BLaER1 treated with 17β-estradiol and CSF1 and Interleukin-3, amounts not matched to agents 10 nM and 100 nM (cell line): Measurements from ENCODE around the gene NUP188.

Experiments used
- H3K27ac ChIP-seq, 11 experiments: shearing (Covaris generic); formaldehyde crosslinking; 2 replicates each; pipeline ENCODE4 v1.8.1; 2022
- H3K27me3 ChIP-seq, 11 experiments: shearing (Covaris generic); formaldehyde crosslinking; 2 replicates each; pipeline ENCODE4 v1.8.1; 2022
- H3K36me3 ChIP-seq, 11 experiments: shearing (Covaris generic); formaldehyde crosslinking; 2 replicates each; pipeline ENCODE4 v1.8.1; 2022
- H3K4me1 ChIP-seq, 10 experiments: shearing (Covaris generic); formaldehyde crosslinking; 2 replicates each; pipeline ENCODE4 v1.8.1; 2022
- H3K4me2 ChIP-seq, 11 experiments: shearing (Covaris generic); formaldehyde crosslinking; 2 replicates each; pipeline ENCODE4 v1.8.1; 2022
- H3K4me3 ChIP-seq, 10 experiments: shearing (Covaris generic); formaldehyde crosslinking; 2 replicates each; pipeline ENCODE4 v1.8.1; 2022
- H3K9ac ChIP-seq, 11 experiments: shearing (Covaris generic); formaldehyde crosslinking; 2 replicates each; pipeline ENCODE4 v1.8.1; 2022
- H3K9me3 ChIP-seq, 11 experiments: shearing (Covaris generic); formaldehyde crosslinking; replicated peaks in 1 of 11; 2 replicates each; pipeline ENCODE4 v1.8.1; 2022
- H4K20me1 ChIP-seq, 11 experiments: shearing (Covaris generic); formaldehyde crosslinking; 2 replicates each; pipeline ENCODE4 v1.8.1; 2022
- Cebpa-rat ChIP-seq, 11 experiments: shearing (Covaris generic); IDR thresholded peaks; 2 replicates each; pipeline ENCODE4 v1.8.1; 2022

Gene NUP188

DNA sequence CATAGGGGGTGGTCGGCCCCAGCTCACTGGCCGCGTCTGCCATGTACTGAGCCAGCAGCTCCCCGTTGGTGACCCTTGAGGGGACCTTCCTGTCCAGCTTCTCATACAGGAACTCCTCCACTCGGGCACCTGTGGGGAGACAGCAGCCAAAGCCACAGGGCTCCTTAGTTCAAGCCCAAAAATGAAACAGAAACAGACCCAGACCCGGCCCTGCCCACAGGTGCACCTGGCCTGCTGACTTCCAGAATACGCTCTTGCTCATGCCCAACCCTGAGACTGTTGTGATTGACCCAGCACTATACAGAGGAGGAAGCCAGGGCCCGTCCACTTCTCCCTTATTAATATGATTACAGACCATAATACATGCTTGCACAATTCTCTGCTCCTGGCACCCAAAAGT, 73.6 kb downstream of the NUP188 start:
- Histone ChIP-seq H3K4me2 (peak overlapping the region; percentile 44 to 84 (median 69)), H3K27me3 (no peaks in the 10 kb centered on the region), H3K27ac (peak overlapping the region in 9 of 11 experiments; percentile 17 to 72 (median 62); a peak in 17 of 22 replicates), H3K4me3 (no peak overlapping the region), H3K36me3 (peaks cover 0 to 33% (median 10%) of the 10 kb centered on the region in 11 experiments; a peak in 15 of 22 replicates), H3K9me3 (no peaks in the 10 kb centered on the region), H3K9ac (peak overlapping the region in 10 of 11 experiments; percentile 26 to 65 (median 46); a peak in 13 of 22 replicates), H4K20me1 (peaks cover 0 to 24% (median 8%) of the 10 kb centered on the region in 11 experiments; a peak in 11 of 22 replicates), H3K4me1 (peaks cover 34 to 62% (median 55%) of the 10 kb centered on the region in 10 experiments)
- TF ChIP-seq Cebpa-rat (IDR thresholded peaks at IDR 0.05), result no peak

GRCh38 chr9:129022037-129022436, 74.5 kb downstream of the NUP188 start:
- no peak for TF ChIP-seq Cebpa-rat (IDR thresholded peaks at IDR 0.05)
- H3K27ac ChIP-seq, result peak overlapping the region in 2 of 11 experiments; percentile 6 to 27; a peak in 2 of 22 replicates
- H3K4me3 ChIP-seq, result no peak overlapping the region
- H3K4me2 ChIP-seq, result peak overlapping the region in 6 of 11 experiments; percentile 7 to 30 (median 12); a peak in 6 of 22 replicates
- no peaks in the 10 kb centered on the region for H3K27me3 ChIP-seq
- H3K36me3 ChIP-seq, result peaks cover 0 to 25% (median 9%) of the 10 kb centered on the region in 11 experiments; a peak in 15 of 22 replicates
- H3K9me3 ChIP-seq, result no peaks in the 10 kb centered on the region
- H3K9ac ChIP-seq, result no peak overlapping the region; a peak in 1 of 22 replicates
- H3K4me1 ChIP-seq, result peaks cover 43 to 70% (median 64%) of the 10 kb centered on the region in 10 experiments
- peaks cover 0 to 26% (median 14%) of the 10 kb centered on the region in 11 experiments; a peak in 11 of 22 replicates for H4K20me1 ChIP-seq

GRCh38 chr9:129023036-129023907, 75.8 kb downstream of the NUP188 start:
- H3K9me3 ChIP-seq, result no peaks in the 10 kb centered on the region
- H3K27me3 ChIP-seq, result no peaks in the 10 kb centered on the region
- H3K4me2 ChIP-seq, result peak overlapping the region; percentile 14 to 51 (median 33); a peak in 17 of 22 replicates
- no peak for TF ChIP-seq Cebpa-rat (IDR thresholded peaks at IDR 0.05)
- peaks cover 0 to 28% (median 14%) of the 10 kb centered on the region in 11 experiments; a peak in 12 of 22 replicates for H4K20me1 ChIP-seq
- peaks cover 0 to 16% (median 8%) of the 10 kb centered on the region in 11 experiments; a peak in 13 of 22 replicates for H3K36me3 ChIP-seq
- H3K27ac ChIP-seq, result peak overlapping the region in 4 of 11 experiments; percentile 4 to 41 (median 20); a peak in 3 of 22 replicates
- peak overlapping the region in 7 of 11 experiments; percentile 0 to 40 (median 12); a peak in 5 of 22 replicates for H3K9ac ChIP-seq
- H3K4me1 ChIP-seq, result peaks cover 48 to 74% (median 71%) of the 10 kb centered on the region in 10 experiments
- no peak overlapping the region for H3K4me3 ChIP-seq

GRCh38 chr9:129023908-129024233, 76.4 kb downstream of the NUP188 start:
- Histone ChIP-seq H3K36me3 (peaks cover 0 to 14% (median 6%) of the 10 kb centered on the region in 11 experiments; a peak in 11 of 22 replicates), H3K27me3 (no peaks in the 10 kb centered on the region), H3K4me2 (peak overlapping the region in 10 of 11 experiments; percentile 14 to 51 (median 30); a peak in 11 of 22 replicates), H4K20me1 (peaks cover 0 to 28% (median 14%) of the 10 kb centered on the region in 11 experiments; a peak in 12 of 22 replicates), H3K9ac (no peak overlapping the region), H3K27ac (no peak overlapping the region), H3K4me1 (peaks cover 52 to 79% (median 75%) of the 10 kb centered on the region in 10 experiments), H3K4me3 (no peak overlapping the region), H3K9me3 (no peaks in the 10 kb centered on the region)
- TF ChIP-seq Cebpa-rat (IDR thresholded peaks at IDR 0.05), result no peak

- H3K4me1 ChIP-seq, result peaks cover 54 to 80% (median 72%) of the 10 kb centered on the region in 10 experiments
- H3K27ac ChIP-seq, result peak overlapping the region in 1 of 11 experiments; percentile 80; a peak in 1 of 22 replicates
Observed at GRCh38 chr9:129026442-129027223, 79.1 kb downstream of the NUP188 start.

DNA sequence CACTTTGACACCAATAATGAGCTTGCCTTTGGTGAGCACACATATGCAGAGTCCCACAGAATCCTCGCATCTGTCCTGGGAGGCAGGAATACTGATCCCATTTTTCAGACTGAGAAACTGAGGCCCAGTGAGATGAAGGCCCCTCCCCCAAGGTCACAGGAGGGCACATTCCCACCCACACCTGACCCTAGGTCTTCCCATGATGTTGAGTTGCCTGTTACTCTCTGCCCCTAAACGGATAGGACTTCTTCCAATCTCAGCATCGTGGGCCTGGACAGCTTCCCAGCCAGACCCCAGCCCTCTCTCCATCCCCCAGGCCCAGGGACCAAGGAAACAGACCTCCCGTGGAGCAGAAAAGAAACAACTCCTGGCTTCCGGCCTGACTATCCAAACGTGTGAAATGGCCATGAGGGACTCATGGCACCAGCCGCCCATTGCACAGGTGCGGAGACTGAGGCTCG, 79.8 kb downstream of the NUP188 start:
- Histone ChIP-seq H3K4me1 (peaks cover 53 to 75% (median 66%) of the 10 kb centered on the region in 10 experiments), H3K9me3 (no peaks in the 10 kb centered on the region), H3K27ac (peak overlapping the region; percentile 34 to 80 (median 76); a peak in 20 of 22 replicates), H3K36me3 (no peaks in the 10 kb centered on the region), H3K4me3 (peak overlapping the region; percentile 82 to 97 (median 89)), H4K20me1 (peaks cover 0 to 28% (median 14%) of the 10 kb centered on the region in 11 experiments; a peak in 12 of 22 replicates), H3K9ac (peak overlapping the region; percentile 71 to 90 (median 83)), H3K27me3 (no peaks in the 10 kb centered on the region), H3K4me2 (peak overlapping the region; percentile 84 to 100 (median 98))
- no peak for TF ChIP-seq Cebpa-rat (IDR thresholded peaks at IDR 0.05)

More at GRCh38 chr9:129026442-129027223, 79.1 kb downstream of the NUP188 start:
- Histone ChIP-seq H3K27me3 (no peaks in the 10 kb centered on the region), H3K9me3 (no peaks in the 10 kb centered on the region), H3K4me2 (peak overlapping the region; percentile 84 to 100 (median 98)), H3K9ac (peak overlapping the region in 9 of 11 experiments; percentile 78 to 90 (median 84); a peak in 12 of 22 replicates), H3K36me3 (no peaks in the 10 kb centered on the region), H4K20me1 (peaks cover 0 to 28% (median 14%) of the 10 kb centered on the region in 11 experiments; a peak in 12 of 22 replicates), H3K4me3 (peak overlapping the region; percentile 82 to 97 (median 89); a peak in 19 of 20 replicates)
- TF ChIP-seq Cebpa-rat (IDR thresholded peaks at IDR 0.05), result no peak

DNA sequence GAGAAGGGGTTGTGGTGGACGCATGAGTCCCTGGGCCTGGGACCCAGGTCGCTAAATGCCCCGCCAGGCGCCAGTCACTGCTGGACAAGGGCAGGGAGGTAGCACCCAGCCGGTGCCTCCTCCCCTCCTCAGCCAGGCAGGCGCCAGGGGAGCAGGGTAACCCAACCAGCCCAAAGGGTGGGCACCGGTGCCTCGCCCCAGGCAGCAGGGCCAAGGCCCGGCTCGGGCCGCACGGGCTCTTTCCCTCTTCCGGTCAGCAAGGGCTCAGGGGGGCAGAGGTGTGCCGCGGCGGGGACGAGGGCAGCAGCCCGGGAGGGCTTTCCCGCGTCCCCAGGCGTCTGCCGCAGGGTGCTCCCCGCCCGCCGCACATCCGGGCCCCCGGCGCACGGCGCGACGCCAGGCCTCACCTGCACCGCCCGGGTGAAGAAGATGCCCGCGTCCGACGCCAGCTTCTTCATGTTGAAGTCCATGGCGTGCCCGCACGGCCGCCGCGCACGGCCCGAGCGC, 80.2 kb downstream of the NUP188 start:
- Histone ChIP-seq H3K9ac (peak overlapping the region; percentile 71 to 90 (median 83)), H3K4me2 (peak overlapping the region; percentile 84 to 100 (median 98)), H3K4me1 (peaks cover 50 to 71% (median 62%) of the 10 kb centered on the region in 10 experiments), H3K4me3 (peak overlapping the region; percentile 82 to 97 (median 89)), H3K27ac (peak overlapping the region; percentile 34 to 80 (median 76); a peak in 21 of 22 replicates), H4K20me1 (peaks cover 0 to 26% (median 13%) of the 10 kb centered on the region in 11 experiments; a peak in 12 of 22 replicates), H3K9me3 (no peaks in the 10 kb centered on the region), H3K36me3 (no peaks in the 10 kb centered on the region), H3K27me3 (no peaks in the 10 kb centered on the region)
- TF ChIP-seq Cebpa-rat (IDR thresholded peaks at IDR 0.05), result no peak
